Astrocyte of the spinal cord (primary cell): ENCODE measurements around the gene PNMA5.
"Not testable (repeated sequence)": the region's sequence is repeated elsewhere in the genome, so short reads cannot be mapped to it uniquely, and the experiment has no call there.

ENCODE experiments used
- DNase-seq: peaks from one replicate; pipeline ENCODE4 v3.0.0; 2011; ENCODE audit warnings: low read depth, low spot score
- H3K4me3 ChIP-seq: 2 replicates; pipeline ENCODE4 v1.5.1; 2011; ENCODE audit warnings: low read depth, mild to moderate bottlenecking, low read length, moderate library complexity
- CTCF ChIP-seq: IDR thresholded peaks from 2 replicates; pipeline ENCODE4 v1.5.1; 2012; ENCODE audit warnings: low read depth, mild to moderate bottlenecking, low read length, inconsistent platforms
- in situ Hi-C: cut with HindIII; loops from 2 replicates; pipeline ENCODE4 v1.10.0; 2017; ENCODE audit warnings: low sequenced_read_pairs

Gene PNMA5

GRCh38 chrX:152988536-152989291 lies 5.2 kb downstream of the PNMA5 start:
- TF ChIP-seq CTCF: no peak
- in situ Hi-C loops: no loop called here
- H3K4me3 ChIP-seq: no peak overlapping the region
- DNase-seq: no peak

- no peak for DNase-seq
- in situ Hi-C loops: no loop called here
- TF ChIP-seq CTCF: no peak
- H3K4me3 ChIP-seq: no peak overlapping the region
Measured at GRCh38 chrX:152987801-152988200, 6.1 kb downstream of the PNMA5 start.

- DNase-seq, in situ Hi-C loops, H3K4me3 ChIP-seq: not testable (repeated sequence)
Measured at GRCh38 chrX:152987156-152987555, 6.8 kb downstream of the PNMA5 start.

GRCh38 chrX:152985383-152985782 lies 8.5 kb downstream of the PNMA5 start:
- DNase-seq, H3K4me3 ChIP-seq, in situ Hi-C loops: not testable (repeated sequence)

- no peak for TF ChIP-seq CTCF
- no peak overlapping the region for H3K4me3 ChIP-seq
- DNase-seq: no peak
- in situ Hi-C loops: no loop called here
Measured at GRCh38 chrX:152968193-152968592, 25.7 kb downstream of the PNMA5 start.

- no peak for TF ChIP-seq CTCF
- in situ Hi-C loops: no loop called here
- no peak for DNase-seq
- H3K4me3 ChIP-seq: no peak overlapping the region
Measured at GRCh38 chrX:152960115-152960514, 33.8 kb downstream of the PNMA5 start.

- H3K4me3 ChIP-seq: no peak overlapping the region
- TF ChIP-seq CTCF: no peak
- DNase-seq: no peak
- in situ Hi-C loops: no loop called here
Measured at GRCh38 chrX:152959626-152960025, 34.3 kb downstream of the PNMA5 start.
